ENCODE results near the gene PLEK. TPM values are rescaled to one million over a fixed set of nuclear protein-coding genes. Genes with fewer than 3 reads are reported as not detected.

The PLEK gene
- total and polyA plus RNA-seq, 4 donors: 3.3 to 32.9 (median 13.4) TPM

GRCh38 chr2:68328901-68329300 lies 36.2 kb upstream of the PLEK start:
- no peak overlapping the region for H3K4me3 ChIP-seq (ENCODE audit: low read length in 2 of 2)
- no peak for DNase-seq
- ATAC-seq (ENCODE audit: low FRiP score): no peak
- H3K9me3 ChIP-seq (ENCODE audit: control insufficient read depth, low read length): no peaks in the 10 kb centered on the region
- H3K27ac ChIP-seq (ENCODE audit: low read depth in 1 of 2, low read length in 2 of 2): no peak overlapping the region
- WGBS, 2 donors: 55 to 72% methylated on average over 5 of the region's 5 CpGs
- H3K36me3 ChIP-seq (ENCODE audit: control insufficient read depth in 1 of 2, insufficient read depth in 2 of 2, low read length in 1 of 2): no peaks in the 10 kb centered on the region
- H3K27me3 ChIP-seq (ENCODE audit: control insufficient read depth in 1 of 2, insufficient read depth in 2 of 2, low read length in 1 of 2): peaks cover 0 to 3% of the 10 kb centered on the region in 2 donors
- intact Hi-C loops (cut with DNase I): no loop called here
- no peaks in the 10 kb centered on the region for H3K4me1 ChIP-seq (ENCODE audit: control insufficient read depth in 1 of 2, insufficient read depth in 2 of 2, low read length in 2 of 2)

GRCh38 chr2:68330691-68331090 lies 34.4 kb upstream of the PLEK start:
- H3K27ac ChIP-seq (ENCODE audit: low read depth in 1 of 2, low read length in 2 of 2): no peak overlapping the region
- no peak for ATAC-seq (ENCODE audit: low FRiP score)
- DNase-seq: no peak
- H3K4me1 ChIP-seq (ENCODE audit: control insufficient read depth in 1 of 2, insufficient read depth in 2 of 2, low read length in 2 of 2): no peaks in the 10 kb centered on the region
- H3K4me3 ChIP-seq (ENCODE audit: low read length in 2 of 2): no peak overlapping the region
- no peaks in the 10 kb centered on the region for H3K9me3 ChIP-seq (ENCODE audit: control insufficient read depth, low read length)
- 47 to 65% methylated on average over 2 of the region's 2 CpGs for WGBS, 2 donors
- intact Hi-C loops (cut with DNase I): no loop called here
- no peaks in the 10 kb centered on the region for H3K36me3 ChIP-seq (ENCODE audit: control insufficient read depth in 1 of 2, insufficient read depth in 2 of 2, low read length in 1 of 2)
- peaks cover 0 to 3% of the 10 kb centered on the region in 2 donors for H3K27me3 ChIP-seq (ENCODE audit: control insufficient read depth in 1 of 2, insufficient read depth in 2 of 2, low read length in 1 of 2)

DNA sequence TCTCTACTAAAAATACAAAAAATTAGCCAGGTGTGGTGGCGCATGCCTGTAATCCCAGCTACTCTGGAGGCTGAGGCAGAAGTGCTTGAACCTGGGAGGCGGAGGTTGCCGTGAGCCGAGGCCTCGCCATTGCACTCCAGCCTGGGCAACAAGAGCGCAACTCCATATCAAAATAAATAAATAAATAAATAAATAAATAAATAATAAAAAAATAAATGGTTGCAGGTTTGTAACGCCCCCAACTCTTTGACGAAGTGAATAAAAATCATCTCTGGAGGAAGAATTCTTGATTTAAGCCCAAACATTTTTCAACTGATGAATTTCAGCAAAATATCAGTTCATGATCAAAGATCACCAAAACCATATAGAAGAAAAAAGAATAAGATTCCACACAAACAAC lies 32.1 kb upstream of the PLEK start:
- no peak overlapping the region for H3K4me3 ChIP-seq (ENCODE audit: low read length in 2 of 2)
- H3K4me1 ChIP-seq (ENCODE audit: control insufficient read depth in 1 of 2, insufficient read depth in 2 of 2, low read length in 2 of 2): no peaks in the 10 kb centered on the region
- H3K36me3 ChIP-seq (ENCODE audit: control insufficient read depth in 1 of 2, insufficient read depth in 2 of 2, low read length in 1 of 2): no peaks in the 10 kb centered on the region
- WGBS, 2 donors: 85 to 89% methylated on average over 8 of the region's 8 CpGs
- peaks cover 0 to 1% of the 10 kb centered on the region in 2 donors for H3K27me3 ChIP-seq (ENCODE audit: control insufficient read depth in 1 of 2, insufficient read depth in 2 of 2, low read length in 1 of 2)
- H3K27ac ChIP-seq (ENCODE audit: low read depth in 1 of 2, low read length in 2 of 2): no peak overlapping the region
- DNase-seq (no peak), ATAC-seq (ENCODE audit: low FRiP score) (no peak)
- no peaks in the 10 kb centered on the region for H3K9me3 ChIP-seq (ENCODE audit: control insufficient read depth, low read length)
- intact Hi-C loops (cut with DNase I): no loop called here

GRCh38 chr2:68333931-68334330 lies 31.2 kb upstream of the PLEK start:
- H3K4me3 ChIP-seq (ENCODE audit: low read length in 2 of 2): no peak overlapping the region
- ATAC-seq (ENCODE audit: low FRiP score) (no peak), DNase-seq (no peak)
- no peak overlapping the region for H3K27ac ChIP-seq (ENCODE audit: low read depth in 1 of 2, low read length in 2 of 2)
- H3K4me1 ChIP-seq (ENCODE audit: control insufficient read depth in 1 of 2, insufficient read depth in 2 of 2, low read length in 2 of 2): no peaks in the 10 kb centered on the region
- WGBS, 2 donors: 67 to 73% methylated on average over 3 of the region's 3 CpGs
- no peaks in the 10 kb centered on the region for H3K36me3 ChIP-seq (ENCODE audit: control insufficient read depth in 1 of 2, insufficient read depth in 2 of 2, low read length in 1 of 2)
- no peaks in the 10 kb centered on the region for H3K9me3 ChIP-seq (ENCODE audit: control insufficient read depth, low read length)
- intact Hi-C loops (cut with DNase I): no loop called here
- peaks cover 0 to 1% of the 10 kb centered on the region in 2 donors for H3K27me3 ChIP-seq (ENCODE audit: control insufficient read depth in 1 of 2, insufficient read depth in 2 of 2, low read length in 1 of 2)

DNA sequence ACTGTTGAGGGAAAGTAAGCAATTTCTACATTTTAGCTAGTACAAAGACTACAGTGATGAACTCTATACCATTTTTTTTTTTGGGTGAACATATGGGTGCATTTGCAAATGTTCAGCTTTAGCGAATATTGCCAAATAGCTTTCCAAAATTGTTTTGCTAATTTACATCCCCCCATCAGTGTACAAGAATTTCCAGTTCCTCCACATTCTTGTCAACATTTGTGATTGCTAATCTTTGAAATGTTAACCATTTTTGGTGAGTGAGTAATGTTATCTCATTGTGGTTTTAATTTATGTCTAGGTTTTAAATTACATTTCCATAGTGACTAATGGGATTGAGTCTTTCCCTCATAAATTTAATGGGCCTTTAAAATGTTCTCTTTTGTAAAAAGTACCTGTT lies 28.9 kb upstream of the PLEK start:
- H3K36me3 ChIP-seq (ENCODE audit: control insufficient read depth in 1 of 2, insufficient read depth in 2 of 2, low read length in 1 of 2): no peaks in the 10 kb centered on the region
- H3K27me3 ChIP-seq (ENCODE audit: control insufficient read depth in 1 of 2, insufficient read depth in 2 of 2, low read length in 1 of 2): no peaks in the 10 kb centered on the region
- WGBS, 2 donors: 82 to 86% methylated on average over 1 of the region's 1 CpG
- no peak for ATAC-seq (ENCODE audit: low FRiP score)
- H3K4me3 ChIP-seq (ENCODE audit: low read length in 2 of 2): no peak overlapping the region
- H3K9me3 ChIP-seq (ENCODE audit: control insufficient read depth, low read length): no peaks in the 10 kb centered on the region
- DNase-seq: no peak
- H3K4me1 ChIP-seq (ENCODE audit: control insufficient read depth in 1 of 2, insufficient read depth in 2 of 2, low read length in 2 of 2): no peaks in the 10 kb centered on the region
- no peak overlapping the region for H3K27ac ChIP-seq (ENCODE audit: low read depth in 1 of 2, low read length in 2 of 2)
- intact Hi-C loops (cut with DNase I): no loop called here

DNA sequence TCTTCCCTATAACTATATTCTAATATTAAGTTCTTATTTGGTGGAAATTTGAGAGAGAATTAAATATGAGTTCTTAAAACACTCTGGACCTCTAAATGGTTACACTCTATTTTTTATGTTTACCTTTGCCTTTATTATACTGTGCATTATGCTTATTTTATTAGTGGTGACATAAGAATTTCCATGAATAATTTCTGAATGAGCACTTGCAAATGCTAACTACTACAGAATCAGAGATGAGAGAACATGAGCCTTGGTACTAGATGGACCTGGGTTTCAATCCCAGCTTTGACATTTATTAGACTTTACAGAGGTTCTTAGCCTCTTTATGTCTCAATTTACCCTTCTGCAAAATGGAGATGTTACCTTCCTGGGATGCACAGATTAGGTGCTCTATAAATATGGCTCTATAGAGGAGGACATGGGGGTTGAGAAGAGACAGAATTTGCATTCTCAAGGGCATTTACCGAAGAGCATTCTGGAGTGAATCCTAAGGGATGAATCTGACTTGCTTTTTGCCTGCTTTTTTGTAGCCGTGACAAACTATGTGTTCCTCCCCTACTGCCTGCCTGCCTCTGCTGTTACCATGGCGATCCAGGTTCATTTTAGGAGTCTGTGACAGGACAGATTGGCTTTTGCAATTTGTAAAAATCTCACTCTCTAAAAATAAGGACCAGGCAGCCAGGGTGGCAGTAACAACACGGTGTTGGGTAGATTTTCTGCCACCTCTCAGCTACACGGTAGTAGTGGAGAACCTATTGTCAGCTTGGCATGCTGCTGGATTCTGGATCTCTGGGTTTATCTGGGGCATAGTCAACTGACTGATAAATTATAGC lies 24.6 kb upstream of the PLEK start:
- Histone ChIP-seq H3K27ac (ENCODE audit: low read depth in 1 of 2, low read length in 2 of 2) (no peak overlapping the region), H3K27me3 (ENCODE audit: control insufficient read depth in 1 of 2, insufficient read depth in 2 of 2, low read length in 1 of 2) (no peaks in the 10 kb centered on the region), H3K4me3 (ENCODE audit: low read length in 2 of 2) (no peak overlapping the region), H3K9me3 (ENCODE audit: control insufficient read depth, low read length) (no peaks in the 10 kb centered on the region), H3K4me1 (ENCODE audit: control insufficient read depth in 1 of 2, insufficient read depth in 2 of 2, low read length in 2 of 2) (no peaks in the 10 kb centered on the region), H3K36me3 (ENCODE audit: control insufficient read depth in 1 of 2, insufficient read depth in 2 of 2, low read length in 1 of 2) (no peaks in the 10 kb centered on the region)
- ATAC-seq (ENCODE audit: low FRiP score): no peak
- WGBS, 2 donors: 37 to 44% methylated on average over 5 of the region's 5 CpGs
- intact Hi-C loops (cut with DNase I): no loop called here
- no peak for DNase-seq

GRCh38 chr2:68341062-68341329 lies 24.1 kb upstream of the PLEK start:
- DNase-seq (no peak), ATAC-seq (ENCODE audit: low FRiP score) (no peak)
- Histone ChIP-seq H3K4me3 (ENCODE audit: low read length in 2 of 2) (no peak overlapping the region), H3K9me3 (ENCODE audit: control insufficient read depth, low read length) (peaks cover 1% of the 10 kb centered on the region), H3K4me1 (ENCODE audit: control insufficient read depth in 1 of 2, insufficient read depth in 2 of 2, low read length in 2 of 2) (no peaks in the 10 kb centered on the region), H3K27ac (ENCODE audit: low read depth in 1 of 2, low read length in 2 of 2) (no peak overlapping the region), H3K27me3 (ENCODE audit: control insufficient read depth in 1 of 2, insufficient read depth in 2 of 2, low read length in 1 of 2) (no peaks in the 10 kb centered on the region), H3K36me3 (ENCODE audit: control insufficient read depth in 1 of 2, insufficient read depth in 2 of 2, low read length in 1 of 2) (no peaks in the 10 kb centered on the region)
- intact Hi-C loops (cut with DNase I): no loop called here
- WGBS, 2 donors: 85 to 87% methylated on average over 3 of the region's 3 CpGs

- intact Hi-C loops (cut with DNase I): no loop called here
- Histone ChIP-seq H3K4me1 (ENCODE audit: control insufficient read depth in 1 of 2, insufficient read depth in 2 of 2, low read length in 2 of 2) (no peaks in the 10 kb centered on the region), H3K4me3 (ENCODE audit: low read length in 2 of 2) (no peak overlapping the region), H3K36me3 (ENCODE audit: control insufficient read depth in 1 of 2, insufficient read depth in 2 of 2, low read length in 1 of 2) (no peaks in the 10 kb centered on the region), H3K27me3 (ENCODE audit: control insufficient read depth in 1 of 2, insufficient read depth in 2 of 2, low read length in 1 of 2) (no peaks in the 10 kb centered on the region), H3K9me3 (ENCODE audit: control insufficient read depth, low read length) (peaks cover 1% of the 10 kb centered on the region), H3K27ac (ENCODE audit: low read depth in 1 of 2, low read length in 2 of 2) (no peak overlapping the region)
- 74 to 78% methylated on average over 4 of the region's 4 CpGs for WGBS, 2 donors
- no peak for DNase-seq
- ATAC-seq (ENCODE audit: low FRiP score): no peak
Observed at GRCh38 chr2:68341583-68341982, 23.5 kb upstream of the PLEK start.

DNA sequence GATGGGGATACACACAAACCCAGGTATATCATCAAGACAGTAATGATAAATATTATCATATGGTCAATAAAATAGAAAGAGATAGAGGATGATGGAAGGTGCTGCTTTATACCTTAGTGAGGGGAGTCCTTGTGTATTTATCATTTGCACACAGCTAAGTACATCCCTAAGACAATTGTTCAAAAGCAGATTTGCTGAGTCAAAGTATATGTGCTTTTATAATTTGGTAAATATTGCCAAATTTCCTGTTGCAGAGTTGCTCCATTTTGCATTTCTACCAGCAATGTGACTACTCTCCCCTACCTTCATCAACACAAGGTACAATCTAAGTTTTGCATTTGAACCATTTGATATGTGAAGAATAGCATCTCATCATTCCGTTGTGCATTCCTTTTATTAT lies 22.6 kb upstream of the PLEK start:
- Histone ChIP-seq H3K4me1 (ENCODE audit: control insufficient read depth in 1 of 2, insufficient read depth in 2 of 2, low read length in 2 of 2) (no peaks in the 10 kb centered on the region), H3K36me3 (ENCODE audit: control insufficient read depth in 1 of 2, insufficient read depth in 2 of 2, low read length in 1 of 2) (no peaks in the 10 kb centered on the region), H3K27me3 (ENCODE audit: control insufficient read depth in 1 of 2, insufficient read depth in 2 of 2, low read length in 1 of 2) (no peaks in the 10 kb centered on the region), H3K9me3 (ENCODE audit: control insufficient read depth, low read length) (peaks cover 1% of the 10 kb centered on the region), H3K4me3 (ENCODE audit: low read length in 2 of 2) (no peak overlapping the region), H3K27ac (ENCODE audit: low read depth in 1 of 2, low read length in 2 of 2) (no peak overlapping the region)
- ATAC-seq (ENCODE audit: low FRiP score): no peak
- intact Hi-C loops (cut with DNase I): no loop called here
- 80 to 84% methylated on average over 1 of the region's 1 CpG for WGBS, 2 donors
- no peak for DNase-seq
